Mucosa of descending colon (tissue), 3 donors: Measurements from ENCODE around the gene AMPD3. TPM values are rescaled to one million over a fixed set of nuclear protein-coding genes. Genes with fewer than 3 reads are reported as not detected.

Experiments used
- ATAC-seq: fragments of 200-7000 bp; cut with Tn5 transposase; one replicate; pipeline ENCODE4 v1.9.1; 2020; ENCODE audit warnings: mild to moderate bottlenecking, moderate library complexity
- DNase-seq, 3 donors: peaks; one replicate each; pipeline ENCODE4 v3.0.0-alpha.2; 2020
- H3K36me3 ChIP-seq: fragments of 200-600 bp; one replicate; pipeline ENCODE4 v1.8.0; 2021; ENCODE audit warnings: low read depth, mild to moderate bottlenecking
- H3K4me1 ChIP-seq: fragments of 200-600 bp; one replicate; pipeline ENCODE4 v1.8.0; 2021; ENCODE audit warnings: low read depth, mild to moderate bottlenecking
- H3K4me3 ChIP-seq: fragments of 200-600 bp; one replicate; pipeline ENCODE4 v1.8.0; 2021; ENCODE audit warnings: mild to moderate bottlenecking
- H3K9me3 ChIP-seq: fragments of 200-600 bp; one replicate; pipeline ENCODE4 v1.8.0; 2021; ENCODE audit warnings: mild to moderate bottlenecking
- CTCF ChIP-seq: fragments of 200-600 bp; IDR thresholded peaks from one replicate; pipeline ENCODE4 v1.8.0; 2022; ENCODE audit warnings: antibody characterized with exemption, mild to moderate bottlenecking
- intact Hi-C, 2 donors: fragments of 100-400 bp; cut with DNase I in 1 of 2; cut with micrococcal nuclease in 1 of 2; formaldehyde crosslinking; loops; one replicate each; pipeline versions ENCODE4 v1.11.0 to v1.11.1; 2022; cut with DNase I, micrococcal nuclease
- total RNA-seq, 3 donors: library from RNA; stranded (reverse); fragmentation: NEBNext Ultra II Directional in 2 of 3; extraction: Animal tissue kit (Norgen Biotek cat#: 25700) in 2 of 3; gene quantifications; one replicate each; pipeline versions ENCODE4 v1.2.1 to v1.2.4, GENCODE V29; 2021 to 2023
- donor health status: DM: no; HTN: no; CAD: no; lungs with moderate emphysema.
- donor health status: DM: no; HTN: no; CAD: no.
- donor health status: DM: no; HTN: yes; CAD: no.

AMPD3 gene
- total RNA-seq, 3 donors from 2014 or later: 7.2 to 16.2 (median 10.6) TPM

- ATAC-seq (no peak), DNase-seq (no peak)
- H3K36me3 ChIP-seq: no peaks in the 10 kb centered on the region
- no peak for TF ChIP-seq CTCF
- H3K4me3 ChIP-seq: no peak overlapping the region
- no peaks in the 10 kb centered on the region for H3K9me3 ChIP-seq
- intact Hi-C loops: no loop called here
- H3K4me1 ChIP-seq: no peaks in the 10 kb centered on the region
Observed at GRCh38 chr11:10462746-10463300, 7.8 kb downstream of the AMPD3 start.

GRCh38 chr11:10473371-10473770 lies 18.3 kb downstream of the AMPD3 start:
- Histone ChIP-seq H3K9me3 (no peaks in the 10 kb centered on the region), H3K4me1 (peaks cover 3% of the 10 kb centered on the region), H3K4me3 (no peak overlapping the region), H3K36me3 (no peaks in the 10 kb centered on the region)
- no peak for TF ChIP-seq CTCF
- no peak for DNase-seq
- no peak for ATAC-seq
- intact Hi-C loops: no loop called here

- Histone ChIP-seq H3K4me3 (no peak overlapping the region), H3K36me3 (no peaks in the 10 kb centered on the region), H3K9me3 (no peaks in the 10 kb centered on the region), H3K4me1 (peaks cover 3% of the 10 kb centered on the region)
- TF ChIP-seq CTCF: no peak
- no peak for ATAC-seq
- no peak for DNase-seq
- intact Hi-C loops: no loop called here
Observed at GRCh38 chr11:10474551-10474950, 19.5 kb downstream of the AMPD3 start.

- no peak overlapping the region for H3K4me3 ChIP-seq
Observed at GRCh38 chr11:10476342-10476741, 21.3 kb downstream of the AMPD3 start.

GRCh38 chr11:10476927-10477689 lies 22.0 kb downstream of the AMPD3 start:
- DNase-seq: no peak
- no peak for TF ChIP-seq CTCF
- Histone ChIP-seq H3K4me1 (peaks cover 3% of the 10 kb centered on the region), H3K9me3 (no peaks in the 10 kb centered on the region), H3K4me3 (no peak overlapping the region), H3K36me3 (no peaks in the 10 kb centered on the region)
- ATAC-seq: peak; percentile 47
- intact Hi-C loops: no loop called here

More at GRCh38 chr11:10476342-10476741, 21.3 kb downstream of the AMPD3 start:
- H3K4me1 ChIP-seq: peaks cover 3% of the 10 kb centered on the region
- intact Hi-C loops: no loop called here
- H3K36me3 ChIP-seq: no peaks in the 10 kb centered on the region
- no peak for TF ChIP-seq CTCF
- no peak for ATAC-seq
- no peak for DNase-seq
- no peaks in the 10 kb centered on the region for H3K9me3 ChIP-seq
